ENCODE results near the gene SAP130. TPM values are rescaled to one million over a fixed set of nuclear protein-coding genes. Genes with fewer than 3 reads are reported as not detected.
A peak's percentile ranks its signal among the peaks of the same experiment; 100 is the strongest.

The SAP130 gene
- total RNA-seq, 3 donors from 2014 or later (not counting 1 experiment from before 2014, with no cell fraction given) = 33.6 to 43.7 (median 36.2) TPM

DNA sequence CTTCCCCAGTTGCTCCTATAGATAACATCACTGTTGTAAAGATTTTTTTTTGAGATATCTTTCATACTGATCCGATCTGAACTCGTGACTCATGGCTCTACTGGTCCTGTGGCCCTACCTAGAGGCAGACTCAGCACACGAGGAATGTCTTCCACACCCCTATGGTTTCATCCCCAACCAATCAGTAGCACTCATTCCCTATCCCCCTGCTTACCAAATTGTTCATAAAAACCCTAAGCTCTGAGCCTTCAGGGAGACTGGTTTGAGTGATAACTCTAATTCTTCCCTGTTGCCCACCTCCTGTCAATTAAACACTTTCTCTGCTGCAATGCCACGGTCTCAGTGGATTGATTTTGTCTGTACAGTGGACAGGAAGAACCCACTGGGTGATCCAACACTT, 4.2 kb upstream of the SAP130 start:
- H3K27ac ChIP-seq (ENCODE audit: low read length) = no peak overlapping the region
- intact Hi-C loops (cut with micrococcal nuclease) = no loop called here
- H3K27me3 Mint-ChIP-seq (ENCODE audit: low read depth in 2 of 2) = peaks cover 9 to 14% of the 10 kb centered on the region in 2 donors
- peaks cover 8% of the 10 kb centered on the region for H3K36me3 Mint-ChIP-seq
- peaks cover 2 to 5% of the 10 kb centered on the region in 2 donors for H3K9me3 Mint-ChIP-seq
- peaks cover 0 to 10% of the 10 kb centered on the region in 2 donors for H3K4me1 Mint-ChIP-seq
- no peak for ATAC-seq
- H3K9me3 ChIP-seq (ENCODE audit: control insufficient read depth, insufficient read depth, low read length) = peaks cover 8% of the 10 kb centered on the region
- peaks cover 2% of the 10 kb centered on the region for H3K27me3 ChIP-seq (ENCODE audit: control insufficient read depth, insufficient read depth, low read length)
- no peaks in the 10 kb centered on the region for H3K4me1 ChIP-seq (ENCODE audit: control insufficient read depth, insufficient read depth, low read length)
- no peaks in the 10 kb centered on the region for H3K36me3 ChIP-seq (ENCODE audit: control insufficient read depth, insufficient read depth, low read length)
- H3K4me3 Mint-ChIP-seq = no peak overlapping the region
- WGBS (ENCODE audit: insufficient coverage) = 80% methylated on average over 4 of the region's 4 CpGs
- H3K4me3 ChIP-seq (ENCODE audit: low read length) = no peak overlapping the region
- TF ChIP-seq, protein P1, sequence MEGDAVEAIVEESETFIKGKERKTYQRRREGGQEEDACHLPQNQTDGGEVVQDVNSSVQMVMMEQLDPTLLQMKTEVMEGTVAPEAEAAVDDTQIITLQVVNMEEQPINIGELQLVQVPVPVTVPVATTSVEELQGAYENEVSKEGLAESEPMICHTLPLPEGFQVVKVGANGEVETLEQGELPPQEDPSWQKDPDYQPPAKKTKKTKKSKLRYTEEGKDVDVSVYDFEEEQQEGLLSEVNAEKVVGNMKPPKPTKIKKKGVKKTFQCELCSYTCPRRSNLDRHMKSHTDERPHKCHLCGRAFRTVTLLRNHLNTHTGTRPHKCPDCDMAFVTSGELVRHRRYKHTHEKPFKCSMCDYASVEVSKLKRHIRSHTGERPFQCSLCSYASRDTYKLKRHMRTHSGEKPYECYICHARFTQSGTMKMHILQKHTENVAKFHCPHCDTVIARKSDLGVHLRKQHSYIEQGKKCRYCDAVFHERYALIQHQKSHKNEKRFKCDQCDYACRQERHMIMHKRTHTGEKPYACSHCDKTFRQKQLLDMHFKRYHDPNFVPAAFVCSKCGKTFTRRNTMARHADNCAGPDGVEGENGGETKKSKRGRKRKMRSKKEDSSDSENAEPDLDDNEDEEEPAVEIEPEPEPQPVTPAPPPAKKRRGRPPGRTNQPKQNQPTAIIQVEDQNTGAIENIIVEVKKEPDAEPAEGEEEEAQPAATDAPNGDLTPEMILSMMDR (IDR thresholded peaks at IDR 0.05) = no peak
- H3K27ac Mint-ChIP-seq = no peak overlapping the region
- DNase-seq = no peak

DNA sequence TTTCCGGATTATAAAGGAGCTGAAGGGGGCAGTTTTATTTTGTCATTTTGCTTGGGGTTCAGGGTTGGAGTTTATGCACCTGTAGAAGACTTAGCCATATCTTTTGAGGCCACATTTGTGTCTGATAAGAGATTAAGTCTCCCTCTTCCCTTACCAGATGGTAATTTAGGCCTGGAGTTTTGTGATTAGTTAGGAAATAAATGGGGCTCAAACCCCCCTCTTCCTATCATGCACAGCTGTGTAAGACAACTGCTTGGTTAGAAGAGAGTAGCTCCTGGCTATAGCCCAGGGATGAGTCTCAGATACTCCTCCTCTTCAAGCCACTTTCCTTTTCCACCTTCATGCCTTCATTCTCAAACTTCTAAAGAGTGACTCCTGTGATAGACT, 802 bp upstream of the SAP130 start:
- TF ChIP-seq, protein P1 (IDR thresholded peaks at IDR 0.05) = no peak
- H3K27me3 ChIP-seq (ENCODE audit: control insufficient read depth, insufficient read depth, low read length) = peaks cover 2% of the 10 kb centered on the region
- peak overlapping the region; percentile 84 to 96 for H3K27ac Mint-ChIP-seq
- peak overlapping the region; percentile 47 for H3K27ac ChIP-seq (ENCODE audit: low read length)
- H3K36me3 ChIP-seq (ENCODE audit: control insufficient read depth, insufficient read depth, low read length) = no peaks in the 10 kb centered on the region
- peak overlapping the region; percentile 74 for H3K4me3 ChIP-seq (ENCODE audit: low read length)
- DNase-seq = no peak
- H3K27me3 Mint-ChIP-seq (ENCODE audit: low read depth in 2 of 2) = peaks cover 7 to 14% of the 10 kb centered on the region in 2 donors
- intact Hi-C loops (cut with micrococcal nuclease) = loop anchor here (1.0 to 5.0 kb wide), 4 partner anchors 63 to 641 kb away; partner anchors contain the start of genes MAP3K2, POLR2D, SFT2D3 and UGGT1
- H3K4me1 ChIP-seq (ENCODE audit: control insufficient read depth, insufficient read depth, low read length) = peaks cover 7% of the 10 kb centered on the region
- no peaks in the 10 kb centered on the region for H3K9me3 Mint-ChIP-seq
- no peaks in the 10 kb centered on the region for H3K36me3 Mint-ChIP-seq
- 0% methylated on average over 1 of the region's 1 CpG for WGBS (ENCODE audit: insufficient coverage)
- H3K9me3 ChIP-seq (ENCODE audit: control insufficient read depth, insufficient read depth, low read length) = no peaks in the 10 kb centered on the region
- peaks cover 9 to 26% of the 10 kb centered on the region in 2 donors for H3K4me1 Mint-ChIP-seq
- no peak for ATAC-seq
- H3K4me3 Mint-ChIP-seq = peak overlapping the region; percentile 96

DNA sequence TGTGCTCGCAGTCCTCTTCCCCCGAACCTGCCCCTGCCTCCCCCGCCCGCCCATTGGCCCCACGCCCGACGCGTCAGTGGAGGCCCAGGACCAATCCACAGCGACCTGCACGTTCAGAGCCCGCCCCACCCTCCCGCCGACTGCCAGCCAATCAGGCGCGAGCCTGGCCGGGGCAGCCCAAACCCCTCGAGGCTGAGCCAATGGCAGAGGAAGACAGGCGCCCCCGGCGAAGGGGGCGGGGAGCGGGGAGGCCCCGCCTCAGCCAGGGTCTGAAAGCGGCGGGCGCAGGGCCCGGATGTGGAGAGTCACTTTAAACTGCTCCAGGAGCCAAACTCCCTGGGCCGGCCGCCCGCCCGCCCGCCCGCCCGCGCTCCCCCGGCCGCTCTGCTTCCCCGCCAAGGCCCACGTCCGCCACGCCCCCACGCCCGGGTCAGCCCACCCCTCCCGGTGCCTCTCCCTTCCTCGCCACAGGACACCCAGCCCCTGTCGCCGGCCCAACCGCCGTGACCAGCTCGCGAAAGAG, 520 bp downstream of the SAP130 start:
- H3K4me3 Mint-ChIP-seq = peak overlapping the region; percentile 97
- H3K36me3 Mint-ChIP-seq = no peaks in the 10 kb centered on the region
- intact Hi-C loops (cut with micrococcal nuclease) = loop anchor here (5.0 kb wide), 3 partner anchors 170 to 640 kb away; partner anchors contain the start of genes MAP3K2, POLR2D and SFT2D3
- ATAC-seq (peak; percentile 80 to 93 (median 82)), DNase-seq (peak; percentile 95 to 99)
- Histone ChIP-seq H3K36me3 (ENCODE audit: control insufficient read depth, insufficient read depth, low read length) (no peaks in the 10 kb centered on the region), H3K4me1 (ENCODE audit: control insufficient read depth, insufficient read depth, low read length) (peaks cover 7% of the 10 kb centered on the region), H3K4me3 (ENCODE audit: low read length) (peak overlapping the region; percentile 74), H3K9me3 (ENCODE audit: control insufficient read depth, insufficient read depth, low read length) (no peaks in the 10 kb centered on the region), H3K27ac (ENCODE audit: low read length) (peak overlapping the region; percentile 75), H3K27me3 (ENCODE audit: control insufficient read depth, insufficient read depth, low read length) (no peaks in the 10 kb centered on the region)
- H3K9me3 Mint-ChIP-seq = no peaks in the 10 kb centered on the region
- TF ChIP-seq, protein P1 (IDR thresholded peaks at IDR 0.05) = no peak
- H3K27me3 Mint-ChIP-seq (ENCODE audit: low read depth in 2 of 2) = peaks cover 0 to 6% of the 10 kb centered on the region in 2 donors
- peak overlapping the region; percentile 84 to 96 for H3K27ac Mint-ChIP-seq
- 0% methylated on average over 44 of the region's 51 CpGs for WGBS (ENCODE audit: insufficient coverage)
- peaks cover 9 to 26% of the 10 kb centered on the region in 2 donors for H3K4me1 Mint-ChIP-seq

All from natural killer cell (primary cell).